Measurements from ENCODE around the gene PRPF6. TPM values are rescaled to one million over a fixed set of nuclear protein-coding genes. Genes with fewer than 3 reads are reported as not detected.

PRPF6 gene
- polyA plus RNA-seq, 1 donor = 63.6 TPM

GRCh38 chr20:64077876-64078551 is 97.1 kb downstream of the PRPF6 start:
- DNase-seq = no peak

GRCh38 chr20:64078934-64079272 is 98.0 kb downstream of the PRPF6 start:
- no peak for DNase-seq

DNA sequence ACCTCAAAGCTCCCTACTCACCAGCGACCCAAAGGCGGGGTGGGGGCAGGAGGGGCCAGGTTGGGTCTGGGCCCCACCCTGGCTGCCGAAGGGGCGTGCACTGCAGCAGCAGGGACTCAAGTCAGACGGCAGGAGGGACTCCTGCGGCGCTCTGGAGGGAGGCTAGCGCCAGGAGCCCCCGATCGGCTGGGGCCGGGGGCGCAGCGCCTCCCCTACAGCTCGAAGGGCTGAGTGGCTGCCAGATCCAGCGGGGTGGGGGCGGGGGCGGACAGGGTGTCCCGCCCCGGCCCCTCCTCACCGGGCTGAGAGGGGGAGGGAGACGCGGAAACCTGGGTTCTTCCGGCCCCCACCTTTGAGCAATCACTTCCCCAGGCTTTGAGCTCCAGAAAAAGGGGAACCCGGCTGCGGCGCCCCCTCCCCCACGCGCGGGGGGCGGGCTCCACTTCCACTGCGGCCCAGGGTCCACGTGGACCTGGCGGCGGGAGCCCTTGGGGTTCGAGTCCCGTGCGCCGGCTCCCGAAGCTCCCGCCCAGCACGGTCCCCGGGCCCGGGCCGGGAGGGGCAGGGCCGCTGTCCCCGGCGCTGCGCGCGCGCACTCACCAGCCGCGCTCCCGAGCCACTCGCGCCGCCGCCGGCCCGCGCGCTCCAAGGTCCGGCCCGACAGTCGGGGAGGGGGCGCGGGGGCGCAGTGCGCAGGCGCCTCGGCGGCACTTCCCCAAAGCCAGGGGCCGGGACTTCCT is 98.5 kb downstream of the PRPF6 start, which contains the start of gene RGS19:
Gene RGS19, minus strand, starts transcription at position 246 of the 740 bp plus-strand sequence. CDS start 2,632 bp downstream, outside the sequence.
- DNase-seq = peak; percentile 86

DNA sequence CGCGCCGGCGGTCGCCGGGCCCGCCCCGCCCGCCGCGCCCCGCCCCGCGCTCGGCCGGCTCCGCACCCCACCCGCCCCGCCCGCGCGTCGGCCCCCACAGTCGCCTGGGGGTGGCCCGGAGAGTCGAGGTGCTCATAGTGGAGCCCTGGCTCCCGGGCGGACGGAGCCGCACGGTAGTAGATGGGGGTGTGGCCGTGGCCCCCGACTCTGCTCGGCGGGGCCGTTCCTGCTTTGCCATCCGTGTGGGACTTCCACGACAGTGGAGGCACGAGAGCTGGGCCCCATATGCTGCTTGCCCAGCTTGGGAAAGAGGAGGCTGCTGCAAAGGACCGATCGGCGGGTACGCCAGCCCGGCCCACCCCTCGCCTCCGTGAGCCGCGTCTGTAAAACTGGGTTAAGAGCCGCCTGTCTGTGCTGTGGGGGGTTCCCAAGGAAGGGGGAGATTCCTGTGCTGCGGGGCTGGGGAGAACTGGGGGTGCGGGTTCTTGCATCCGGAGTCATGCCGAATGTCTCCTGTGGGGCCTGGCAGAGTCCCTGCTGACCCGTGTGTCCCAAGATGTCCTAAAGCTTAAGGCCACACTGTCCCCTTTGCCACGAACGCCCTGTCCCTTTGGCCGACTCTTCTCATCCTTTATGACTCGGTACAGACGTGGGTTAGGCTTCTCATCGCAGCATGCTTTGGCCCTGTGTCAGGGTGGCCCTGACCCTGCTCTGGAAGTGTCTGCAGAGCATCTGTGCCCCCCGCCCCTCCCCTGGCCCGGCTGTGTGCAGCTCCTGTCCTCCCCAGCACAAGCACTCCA is 99.3 kb downstream of the PRPF6 start, which contains the start of gene OPRL1:
Gene OPRL1, plus strand, starts transcription at position 70 of the 800 bp plus-strand sequence. CDS start 12,639 bp downstream, outside the sequence.
- DNase-seq = no peak

- no peak for DNase-seq
These were observed 100.1 kb downstream of the PRPF6 start for GRCh38 chr20:64080813-64081623.

- no peak for DNase-seq
These were observed 100.7 kb downstream of the PRPF6 start for GRCh38 chr20:64081624-64081964.

DNA sequence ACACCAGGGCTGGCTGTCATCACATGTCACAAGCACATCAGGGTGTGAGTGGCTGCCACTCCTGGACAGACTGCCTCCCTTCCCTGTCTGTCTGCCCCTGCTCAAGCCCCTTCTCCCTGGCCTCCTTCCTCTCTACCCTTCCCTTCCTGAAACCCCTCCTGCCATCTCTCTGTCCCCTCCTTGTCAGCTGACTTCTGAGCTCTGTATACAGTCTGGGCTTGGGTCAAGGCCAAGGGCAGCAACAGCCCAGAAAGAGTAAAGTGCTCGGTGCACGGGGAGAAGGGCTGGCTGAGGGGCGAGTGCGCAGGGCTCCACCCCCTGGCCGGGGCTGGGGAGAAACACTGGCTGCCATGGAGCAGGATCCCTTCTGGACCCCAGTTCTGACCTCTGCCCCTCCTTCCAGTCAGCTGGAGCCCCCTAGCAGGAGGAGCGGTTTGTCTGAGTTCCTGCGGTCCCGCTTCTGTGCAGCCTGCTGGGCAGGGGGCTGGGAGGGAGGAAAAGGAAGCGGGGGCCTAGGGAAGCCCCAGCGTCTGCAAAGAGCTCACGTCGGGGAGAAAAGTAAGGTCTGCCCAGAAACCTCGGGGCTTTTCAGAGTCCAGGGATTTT is 101.3 kb downstream of the PRPF6 start:
- DNase-seq = no peak

Other genes with a start within 250 kb of the PRPF6 start
- 6.2 TPM for gene LIME1, start 244.5 kb upstream of the PRPF6 start, polyA plus RNA-seq (ENCODE audit: insufficient read length)
- 189 TPM for gene SLC2A4RG, start 241.4 kb upstream of the PRPF6 start, polyA plus RNA-seq (ENCODE audit: insufficient read length)
- 24.7 TPM for gene ZBTB46, start 149.9 kb upstream of the PRPF6 start, polyA plus RNA-seq (ENCODE audit: insufficient read length)
- gene ABHD16B, start 119.6 kb upstream of the PRPF6 start, polyA plus RNA-seq (ENCODE audit: insufficient read length) = not detected
- 87.2 TPM for gene TPD52L2, start 115.9 kb upstream of the PRPF6 start, polyA plus RNA-seq (ENCODE audit: insufficient read length)
- 33.3 TPM for gene DNAJC5, start 86.0 kb upstream of the PRPF6 start, polyA plus RNA-seq (ENCODE audit: insufficient read length)
- 54.9 TPM for gene UCKL1, start 24.7 kb upstream of the PRPF6 start, polyA plus RNA-seq (ENCODE audit: insufficient read length)
- gene ZNF512B, start 11.2 kb upstream of the PRPF6 start, polyA plus RNA-seq (ENCODE audit: insufficient read length) = 29.8 TPM
- gene SAMD10, start 1.5 kb upstream of the PRPF6 start, polyA plus RNA-seq (ENCODE audit: insufficient read length) = 4.4 TPM
- 1.0 TPM for gene C20orf204, start 55.0 kb downstream of the PRPF6 start, polyA plus RNA-seq (ENCODE audit: insufficient read length)
- 19.6 TPM for gene SOX18, start 68.5 kb downstream of the PRPF6 start, polyA plus RNA-seq (ENCODE audit: insufficient read length)
- 49.9 TPM for gene TCEA2, start 82.1 kb downstream of the PRPF6 start, polyA plus RNA-seq (ENCODE audit: insufficient read length)
- 6.9 TPM for gene RGS19, start 98.4 kb downstream of the PRPF6 start, polyA plus RNA-seq (ENCODE audit: insufficient read length)
- gene OPRL1, start 99.0 kb downstream of the PRPF6 start, polyA plus RNA-seq (ENCODE audit: insufficient read length) = 1.1 TPM
- not detected for gene LKAAEAR1, start 103.3 kb downstream of the PRPF6 start, polyA plus RNA-seq (ENCODE audit: insufficient read length)
- gene NPBWR2, start 126.4 kb downstream of the PRPF6 start, polyA plus RNA-seq (ENCODE audit: insufficient read length) = not detected
- gene MYT1, start 183.3 kb downstream of the PRPF6 start, polyA plus RNA-seq (ENCODE audit: insufficient read length) = 0.05 TPM

Measured in hindlimb muscle (tissue), 1 donor.